ENCODE data around the gene DDX20. TPM values are rescaled to one million over a fixed set of nuclear protein-coding genes. Genes with fewer than 3 reads are reported as not detected.

The DDX20 gene
- total and polyA plus RNA-seq, 11 donors, result 2.9 to 12.9 (median 7.3) TPM

DNA sequence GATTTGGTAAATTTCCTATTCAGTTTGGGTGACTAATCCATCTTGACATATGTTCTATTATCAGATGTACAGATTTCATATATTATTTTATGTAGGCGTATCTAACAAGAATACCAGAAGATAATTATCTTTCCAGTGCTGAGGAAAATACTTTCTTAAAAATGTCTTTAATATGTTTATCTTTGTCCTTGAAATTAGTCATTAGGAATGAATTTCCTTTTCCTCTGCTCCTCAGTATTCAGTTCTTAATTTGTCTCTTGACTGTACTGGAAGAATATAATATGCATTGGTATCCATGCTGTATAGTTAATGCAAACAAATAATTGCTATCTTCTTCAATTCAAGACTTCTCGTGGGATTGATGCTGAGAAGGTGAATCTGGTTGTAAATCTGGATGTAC lies 6.6 kb downstream of the DDX20 start:
- H3K27me3 ChIP-seq, result no peaks in the 10 kb centered on the region
- no peak for DNase-seq
- 90 to 94% (median 94%) methylated on average over 2 of the region's 2 CpGs for WGBS, 4 donors
- H3K27ac ChIP-seq, result no peak overlapping the region
- peaks cover 0 to 7% (median 0%) of the 10 kb centered on the region in 12 donors for H3K4me1 ChIP-seq
- peaks cover 0 to 97% (median 88%) of the 10 kb centered on the region in 9 donors for H3K36me3 ChIP-seq
- intact Hi-C loops (cut with DNase I), result loop anchor here in 2 of 10 donors (10.0 kb wide), 1 partner anchor 538 kb away; the partner anchor contains the start of gene CHI3L2 (in 2 of the 2)
- TF ChIP-seq, protein P1, sequence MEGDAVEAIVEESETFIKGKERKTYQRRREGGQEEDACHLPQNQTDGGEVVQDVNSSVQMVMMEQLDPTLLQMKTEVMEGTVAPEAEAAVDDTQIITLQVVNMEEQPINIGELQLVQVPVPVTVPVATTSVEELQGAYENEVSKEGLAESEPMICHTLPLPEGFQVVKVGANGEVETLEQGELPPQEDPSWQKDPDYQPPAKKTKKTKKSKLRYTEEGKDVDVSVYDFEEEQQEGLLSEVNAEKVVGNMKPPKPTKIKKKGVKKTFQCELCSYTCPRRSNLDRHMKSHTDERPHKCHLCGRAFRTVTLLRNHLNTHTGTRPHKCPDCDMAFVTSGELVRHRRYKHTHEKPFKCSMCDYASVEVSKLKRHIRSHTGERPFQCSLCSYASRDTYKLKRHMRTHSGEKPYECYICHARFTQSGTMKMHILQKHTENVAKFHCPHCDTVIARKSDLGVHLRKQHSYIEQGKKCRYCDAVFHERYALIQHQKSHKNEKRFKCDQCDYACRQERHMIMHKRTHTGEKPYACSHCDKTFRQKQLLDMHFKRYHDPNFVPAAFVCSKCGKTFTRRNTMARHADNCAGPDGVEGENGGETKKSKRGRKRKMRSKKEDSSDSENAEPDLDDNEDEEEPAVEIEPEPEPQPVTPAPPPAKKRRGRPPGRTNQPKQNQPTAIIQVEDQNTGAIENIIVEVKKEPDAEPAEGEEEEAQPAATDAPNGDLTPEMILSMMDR (IDR thresholded peaks at IDR 0.05), result no peak
- TF ChIP-seq POLR2A (IDR thresholded peaks at IDR 0.05), result no peak
- H3K9me3 ChIP-seq, result no peaks in the 10 kb centered on the region
- H3K4me3 ChIP-seq, result no peak overlapping the region
- no peak for ATAC-seq

- Histone ChIP-seq H3K4me1 (peaks cover 0 to 3% (median 0%) of the 10 kb centered on the region in 12 donors), H3K9me3 (no peaks in the 10 kb centered on the region), H3K4me3 (no peak overlapping the region), H3K27ac (no peak overlapping the region), H3K36me3 (peaks cover 0 to 80% (median 58%) of the 10 kb centered on the region in 9 donors), H3K27me3 (no peaks in the 10 kb centered on the region)
- intact Hi-C loops (cut with DNase I), result loop anchor here in 8 of 10 donors (2.0 to 10.0 kb wide), 5 partner anchors 111 to 546 kb away; partner anchors contain the start of gene CHI3L2 (in 2 of the 8)
- no peak for ATAC-seq
- no peak for TF ChIP-seq POLR2A (IDR thresholded peaks at IDR 0.05)
- no peak for DNase-seq
These were observed 12.3 kb downstream of the DDX20 start for GRCh38 chr1:111768023-111768422.

- intact Hi-C loops (cut with DNase I), result loop anchor here in 8 of 10 donors (1.0 to 10.0 kb wide), 6 partner anchors 111 to 546 kb away; partner anchors contain the start of gene CHI3L2 (in 2 of the 8)
- no peak overlapping the region for H3K27ac ChIP-seq
- no peak for ATAC-seq
- no peak for DNase-seq
- H3K4me3 ChIP-seq, result no peak overlapping the region
- peaks cover 0 to 3% (median 0%) of the 10 kb centered on the region in 12 donors for H3K4me1 ChIP-seq
- no peaks in the 10 kb centered on the region for H3K9me3 ChIP-seq
- no peaks in the 10 kb centered on the region for H3K27me3 ChIP-seq
- TF ChIP-seq POLR2A (IDR thresholded peaks at IDR 0.05), result no peak
- TF ChIP-seq, protein P1 (IDR thresholded peaks at IDR 0.05), result no peak
- peaks cover 0 to 74% (median 52%) of the 10 kb centered on the region in 9 donors for H3K36me3 ChIP-seq
These were observed 12.9 kb downstream of the DDX20 start for GRCh38 chr1:111768625-111769024.

DNA sequence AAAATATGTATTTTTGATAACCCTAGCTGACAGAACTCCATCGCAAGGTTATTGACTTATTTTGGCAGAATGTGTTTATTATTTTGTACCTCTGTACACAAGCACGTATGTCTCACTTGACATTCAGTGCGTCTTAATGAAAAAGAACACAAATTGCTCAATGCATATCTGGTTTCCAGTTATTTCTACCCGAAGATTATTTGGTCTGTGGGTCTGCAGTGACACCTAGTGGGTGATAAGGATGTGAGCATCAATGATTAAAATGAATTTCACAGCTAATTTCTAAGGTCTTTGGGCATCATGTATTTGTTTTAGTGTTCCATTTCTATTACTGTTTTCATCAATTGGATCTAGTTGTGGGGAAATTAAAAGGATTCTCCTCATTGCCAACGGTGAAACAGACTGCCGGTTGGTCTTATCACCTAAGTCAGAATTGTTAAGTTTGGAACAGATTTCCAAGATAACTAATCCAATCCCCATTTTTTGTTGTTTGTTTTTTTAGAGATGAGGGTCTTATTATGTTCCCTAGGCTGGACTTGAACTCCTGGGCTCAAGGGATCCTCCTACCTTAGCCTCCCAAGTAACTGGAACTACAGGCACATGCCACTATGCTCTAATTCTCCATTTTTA lies 13.9 kb downstream of the DDX20 start:
- peak in 1 of 5 donors; percentile 31 for DNase-seq
- no peaks in the 10 kb centered on the region for H3K27me3 ChIP-seq
- H3K9me3 ChIP-seq, result no peaks in the 10 kb centered on the region
- peaks cover 0 to 3% (median 0%) of the 10 kb centered on the region in 12 donors for H3K4me1 ChIP-seq
- WGBS, 4 donors, result 36 to 44% (median 39%) methylated on average over 6 of the region's 6 CpGs
- no peak overlapping the region for H3K27ac ChIP-seq
- intact Hi-C loops (cut with DNase I), result loop anchor here in 8 of 10 donors (1.0 to 10.0 kb wide), 6 partner anchors 112 to 547 kb away; partner anchors contain the start of gene CHI3L2 (in 3 of the 8)
- ATAC-seq, result peak in 3 of 4 donors; percentile 41 to 48 (median 42)
- H3K4me3 ChIP-seq, result no peak overlapping the region
- peaks cover 0 to 66% (median 42%) of the 10 kb centered on the region in 9 donors for H3K36me3 ChIP-seq
- no peak for TF ChIP-seq POLR2A (IDR thresholded peaks at IDR 0.05)
- TF ChIP-seq, protein P1 (IDR thresholded peaks at IDR 0.05), result peak; percentile 71 to 89 (median 79)
